AG10803 (cell line): ENCODE data around the gene DUOXA1.

ENCODE experiments used
- DNase-seq: peaks from one replicate; pipeline ENCODE4 v3.0.0; 2010; ENCODE audit warnings: low read depth
- H3K4me3 ChIP-seq: 2 replicates; pipeline ENCODE4 v1.5.1; 2011; ENCODE audit warnings: mild to moderate bottlenecking, low read length, control low read depth
- CTCF ChIP-seq: conservative IDR thresholded peaks from 2 replicates; pipeline ENCODE4 v1.5.1; 2011; ENCODE audit warnings: mild to moderate bottlenecking, low read length, control low read depth, inconsistent platforms

Gene DUOXA1

GRCh38 chr15:45121020-45121419 lies 8.7 kb downstream of the DUOXA1 start:
- no peak for TF ChIP-seq CTCF
- no peak overlapping the region for H3K4me3 ChIP-seq

GRCh38 chr15:45120081-45120972 lies 9.4 kb downstream of the DUOXA1 start:
- no peak for TF ChIP-seq CTCF
- no peak overlapping the region for H3K4me3 ChIP-seq
- DNase-seq = no peak

More at GRCh38 chr15:45121020-45121419, 8.7 kb downstream of the DUOXA1 start:
- no peak for DNase-seq

- H3K4me3 ChIP-seq = no peak overlapping the region
- TF ChIP-seq CTCF = no peak
- no peak for DNase-seq
Observed at GRCh38 chr15:45118996-45119395, 10.7 kb downstream of the DUOXA1 start.

GRCh38 chr15:45118131-45118588 lies 11.5 kb downstream of the DUOXA1 start:
- DNase-seq = peak; percentile 81
- H3K4me3 ChIP-seq = no peak overlapping the region; the same call in 1 of the 2 replicates
- TF ChIP-seq CTCF = peak; percentile 100

GRCh38 chr15:45117308-45118130 lies 12.2 kb downstream of the DUOXA1 start:
- no peak for DNase-seq
- no peak overlapping the region; the same call in 1 of the 2 replicates for H3K4me3 ChIP-seq
- no peak for TF ChIP-seq CTCF

GRCh38 chr15:45116482-45117307 lies 13.0 kb downstream of the DUOXA1 start:
- TF ChIP-seq CTCF = no peak
- DNase-seq = no peak
- H3K4me3 ChIP-seq = no peak overlapping the region
